Measurements from ENCODE around the gene FHOD1. TPM values are rescaled to one million over a fixed set of nuclear protein-coding genes. Genes with fewer than 3 reads are reported as not detected.

Gene FHOD1
- total and polyA plus RNA-seq, 2 of the 13 experiments (the other 11 are each of a cell fraction or from before 2014, with no cell fraction given), result 20.0 to 20.8 TPM

GRCh38 chr16:67279296-67280089 is 32.2 kb upstream of the FHOD1 start, which contains the start of gene PLEKHG4 (continued):
- TF ChIP-seq MYC (CRISPR knock-in tag; IDR thresholded peaks at IDR 0.05; ENCODE audit: borderline replicate concordance), result peak; percentile 11; the same call in 1 of the 2 replicates
- TF ChIP-seq ZUFSP (CRISPR knock-in tag; IDR thresholded peaks at IDR 0.05; ENCODE audit: borderline replicate concordance), result no peak
- no peak; the same call in 1 of the 2 replicates for TF ChIP-seq ZBTB4 (CRISPR knock-in tag; IDR thresholded peaks at IDR 0.05; ENCODE audit: borderline replicate concordance)
- TF ChIP-seq CBX1 (IDR thresholded peaks at IDR 0.05; ENCODE audit: low read depth), result no peak
- TF ChIP-seq ZNF776 (CRISPR knock-in tag; IDR thresholded peaks at IDR 0.05), result peak; percentile 81; the same call in 1 of the 2 replicates
- no peak for TF ChIP-seq ZNF646 (CRISPR knock-in tag; IDR thresholded peaks at IDR 0.05)
- TF ChIP-seq ZBTB1 (CRISPR knock-in tag; IDR thresholded peaks at IDR 0.05; ENCODE audit: borderline replicate concordance), result no peak
- TF ChIP-seq GZF1 (CRISPR knock-in tag; IDR thresholded peaks at IDR 0.05), result no peak
- TF ChIP-seq PHF5A (CRISPR knock-in tag; IDR thresholded peaks at IDR 0.05; ENCODE audit: low read depth, unreplicated experiment), result no peak
- TF ChIP-seq IRF9 (CRISPR knock-in tag; IDR thresholded peaks at IDR 0.05; ENCODE audit: borderline replicate concordance), result peak; percentile 63; the same call in 1 of the 2 replicates
- TF ChIP-seq ESRRA (CRISPR knock-in tag; IDR thresholded peaks at IDR 0.05; ENCODE audit: low read depth), result peak; percentile 31; the same call in 1 of the 2 replicates
- no peak for TF ChIP-seq CREBL2 (CRISPR knock-in tag; IDR thresholded peaks at IDR 0.05; ENCODE audit: borderline replicate concordance)
- no peak for TF ChIP-seq ZFP36L1 (CRISPR knock-in tag; IDR thresholded peaks at IDR 0.05)
- no peak; the same call in 1 of the 2 replicates for TF ChIP-seq BRD4 (CRISPR knock-in tag; IDR thresholded peaks at IDR 0.05)
- no peak for TF ChIP-seq MAFK (conservative IDR thresholded peaks at IDR 0.05 in 1 of 2, IDR thresholded peaks at IDR 0.05 in 1 of 2; ENCODE audit: low read length in 2 of 2)
